IPS DF 19.7 (cell line): Measurements from ENCODE around the gene NSD1.

Source experiments
- DNase-seq: peaks from one replicate; pipeline ENCODE4 v3.0.0-alpha.2; 2013; ENCODE audit warnings: low read depth, low spot score

The NSD1 gene

GRCh38 chr5:177307544-177308363, 174.2 kb downstream of the NSD1 start:
- DNase-seq, result no peak

- no peak for DNase-seq
Measured at GRCh38 chr5:177308740-177309139, 175.2 kb downstream of the NSD1 start.

- no peak for DNase-seq
Measured at GRCh38 chr5:177309351-177310191, 176.0 kb downstream of the NSD1 start.

GRCh38 chr5:177310332-177310731, 176.8 kb downstream of the NSD1 start:
- DNase-seq, result no peak

GRCh38 chr5:177310757-177311391, 177.3 kb downstream of the NSD1 start:
- DNase-seq, result no peak

- no peak for DNase-seq
Measured at GRCh38 chr5:177311392-177311722, 177.8 kb downstream of the NSD1 start.

- no peak for DNase-seq
Measured at GRCh38 chr5:177311723-177312648, 178.4 kb downstream of the NSD1 start, which contains the start of gene MXD3. MXD3 (minus strand) TSS chr5:177311898; CDS start chr5:177311830, 68 bp downstream.

- DNase-seq, result no peak
Measured at GRCh38 chr5:177312649-177313181, 179.1 kb downstream of the NSD1 start.

GRCh38 chr5:177313561-177314259, 180.1 kb downstream of the NSD1 start:
- DNase-seq, result no peak

GRCh38 chr5:177314376-177315342, 181.1 kb downstream of the NSD1 start:
- no peak for DNase-seq

GRCh38 chr5:177315411-177315810, 181.8 kb downstream of the NSD1 start:
- DNase-seq, result no peak

- no peak for DNase-seq
Measured at GRCh38 chr5:177316005-177316404, 182.4 kb downstream of the NSD1 start.

- DNase-seq, result no peak
Measured at GRCh38 chr5:177317959-177318377, 184.4 kb downstream of the NSD1 start.

- DNase-seq, result no peak
Measured at GRCh38 chr5:177319913-177320588, 186.5 kb downstream of the NSD1 start.

GRCh38 chr5:177320879-177321278, 187.3 kb downstream of the NSD1 start:
- no peak for DNase-seq

GRCh38 chr5:177325868-177326381, 192.4 kb downstream of the NSD1 start:
- DNase-seq, result no peak

- no peak for DNase-seq
Measured at GRCh38 chr5:177327539-177328522, 194.3 kb downstream of the NSD1 start.
